ENCODE data around the gene MDM2.
A peak's percentile ranks its signal among the peaks of the same experiment; 100 is the strongest.

Gene MDM2

GRCh38 chr12:68893201-68893600 lies 85.2 kb downstream of the MDM2 start:
- Histone ChIP-seq H4K20me1 (peaks cover 0 to 94% (median 0%) of the 10 kb centered on the region in 11 experiments; a peak in 3 of 22 replicates), H3K4me1 (peaks cover 40 to 76% (median 52%) of the 10 kb centered on the region in 10 experiments), H3K4me2 (peak overlapping the region in 3 of 11 experiments; percentile 1 to 15 (median 3); a peak in 1 of 22 replicates), H3K4me3 (no peak overlapping the region), H3K27ac (no peak overlapping the region), H3K9ac (no peak overlapping the region), H3K36me3 (peaks cover 0 to 37% (median 0%) of the 10 kb centered on the region in 11 experiments; a peak in 4 of 22 replicates), H3K27me3 (no peaks in the 10 kb centered on the region), H3K9me3 (replicated peaks in 1 of 11) (peaks cover 0 to 33% (median 18%) of the 10 kb centered on the region in 11 experiments; a peak in 14 of 22 replicates)
- no peak for TF ChIP-seq Cebpa-rat (IDR thresholded peaks at IDR 0.05)

DNA sequence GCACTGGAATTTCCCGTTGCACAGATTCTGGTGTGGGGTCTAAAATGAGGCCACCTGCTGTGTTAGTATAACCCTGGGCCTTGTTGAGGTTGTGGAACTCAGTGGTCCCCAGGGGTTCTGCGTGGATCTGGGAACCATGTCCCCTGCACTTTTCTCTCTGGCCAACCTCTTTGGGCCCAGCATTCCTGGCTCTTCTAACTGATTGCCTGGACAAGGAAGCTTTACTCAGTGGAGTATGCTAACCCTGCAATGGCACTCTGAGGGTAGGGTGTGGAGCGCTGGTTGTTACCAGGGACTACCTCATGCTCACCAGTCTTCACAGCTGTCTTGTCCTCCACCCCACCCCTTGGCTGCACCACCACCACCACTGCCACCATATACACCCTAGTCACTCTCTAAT lies 85.8 kb downstream of the MDM2 start:
- no peak overlapping the region for H3K9ac ChIP-seq
- H3K27ac ChIP-seq, result no peak overlapping the region
- H3K4me1 ChIP-seq, result peaks cover 46 to 82% (median 58%) of the 10 kb centered on the region in 10 experiments
- H3K27me3 ChIP-seq, result no peaks in the 10 kb centered on the region
- H3K4me2 ChIP-seq, result peak overlapping the region in 3 of 11 experiments; percentile 1 to 15 (median 3); a peak in 1 of 22 replicates
- H4K20me1 ChIP-seq, result peaks cover 0 to 94% (median 0%) of the 10 kb centered on the region in 11 experiments; a peak in 3 of 22 replicates
- no peak for TF ChIP-seq Cebpa-rat (IDR thresholded peaks at IDR 0.05)
- H3K36me3 ChIP-seq, result peaks cover 0 to 41% (median 0%) of the 10 kb centered on the region in 11 experiments; a peak in 4 of 22 replicates
- H3K4me3 ChIP-seq, result no peak overlapping the region
- H3K9me3 ChIP-seq (replicated peaks in 1 of 11), result peaks cover 0 to 33% (median 18%) of the 10 kb centered on the region in 11 experiments; a peak in 14 of 22 replicates

GRCh38 chr12:68894276-68894855 lies 86.4 kb downstream of the MDM2 start:
- Histone ChIP-seq H3K36me3 (peaks cover 0 to 46% (median 0%) of the 10 kb centered on the region in 11 experiments; a peak in 4 of 22 replicates), H3K9ac (no peak overlapping the region), H4K20me1 (peaks cover 0 to 95% (median 0%) of the 10 kb centered on the region in 11 experiments; a peak in 3 of 22 replicates), H3K4me3 (no peak overlapping the region), H3K9me3 (replicated peaks in 1 of 11) (peaks cover 0 to 33% (median 18%) of the 10 kb centered on the region in 11 experiments; a peak in 14 of 22 replicates), H3K4me1 (peaks cover 50 to 88% (median 60%) of the 10 kb centered on the region in 10 experiments), H3K27me3 (no peaks in the 10 kb centered on the region), H3K4me2 (peak overlapping the region in 2 of 11 experiments; percentile 86 to 96; a peak in 2 of 22 replicates), H3K27ac (no peak overlapping the region)
- TF ChIP-seq Cebpa-rat (IDR thresholded peaks at IDR 0.05), result no peak

GRCh38 chr12:68896881-68897540 lies 89.0 kb downstream of the MDM2 start:
- peak overlapping the region; percentile 75 to 96 (median 86) for H3K4me2 ChIP-seq
- peak overlapping the region in 10 of 11 experiments; percentile 2 to 70 (median 60); a peak in 18 of 22 replicates for H3K27ac ChIP-seq
- peaks cover 33 to 67% (median 41%) of the 10 kb centered on the region in 10 experiments for H3K4me1 ChIP-seq
- H3K9ac ChIP-seq, result peak overlapping the region in 9 of 11 experiments; percentile 29 to 56 (median 46); a peak in 8 of 22 replicates
- H3K4me3 ChIP-seq, result peak overlapping the region in 8 of 10 experiments; percentile 29 to 51 (median 44); a peak in 12 of 20 replicates
- peaks cover 0 to 94% (median 0%) of the 10 kb centered on the region in 11 experiments; a peak in 3 of 22 replicates for H4K20me1 ChIP-seq
- peaks cover 0 to 45% (median 18%) of the 10 kb centered on the region in 11 experiments; a peak in 14 of 22 replicates for H3K9me3 ChIP-seq (replicated peaks in 1 of 11)
- H3K36me3 ChIP-seq, result peaks cover 0 to 49% (median 0%) of the 10 kb centered on the region in 11 experiments; a peak in 4 of 22 replicates
- no peaks in the 10 kb centered on the region for H3K27me3 ChIP-seq
- no peak for TF ChIP-seq Cebpa-rat (IDR thresholded peaks at IDR 0.05)

DNA sequence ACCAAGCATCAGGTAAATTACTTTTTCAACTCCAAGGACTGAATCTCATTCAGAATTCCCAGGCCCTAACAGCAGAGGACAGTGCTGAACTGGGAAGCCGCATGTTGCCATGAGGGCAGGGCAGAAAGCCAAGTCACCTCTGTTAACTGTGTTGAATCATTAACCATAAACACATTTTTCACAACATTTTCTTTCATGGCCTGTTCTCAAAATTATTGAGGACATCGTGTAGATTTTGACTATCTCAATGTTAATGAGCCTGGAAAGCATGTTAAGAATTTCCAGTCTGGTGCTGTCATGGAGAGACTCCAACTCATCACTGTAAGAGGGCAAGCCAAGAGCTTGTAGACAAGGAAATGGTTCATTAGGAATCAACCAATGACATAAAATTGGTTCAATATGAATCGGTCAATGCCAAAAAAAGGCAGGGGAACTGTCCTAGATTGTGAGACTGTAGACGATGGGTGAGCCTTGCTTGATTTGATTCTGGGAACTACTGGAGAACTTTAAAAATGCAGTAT lies 91.3 kb downstream of the MDM2 start:
- no peak overlapping the region for H3K9ac ChIP-seq

GRCh38 chr12:68900241-68900640 lies 92.3 kb downstream of the MDM2 start:
- no peak overlapping the region for H3K9ac ChIP-seq
- TF ChIP-seq Cebpa-rat (IDR thresholded peaks at IDR 0.05), result no peak
- peaks cover 48 to 74% (median 68%) of the 10 kb centered on the region in 10 experiments for H3K4me1 ChIP-seq

More for the DNA sequence above, 91.3 kb downstream of the MDM2 start:
- TF ChIP-seq Cebpa-rat (IDR thresholded peaks at IDR 0.05), result no peak
- Histone ChIP-seq H3K27me3 (no peaks in the 10 kb centered on the region), H3K4me3 (no peak overlapping the region), H3K27ac (no peak overlapping the region), H4K20me1 (peaks cover 0 to 93% (median 0%) of the 10 kb centered on the region in 11 experiments; a peak in 3 of 22 replicates), H3K36me3 (peaks cover 0 to 32% (median 0%) of the 10 kb centered on the region in 11 experiments; a peak in 4 of 22 replicates), H3K4me2 (peak overlapping the region in 4 of 11 experiments; percentile 82 to 96 (median 87); a peak in 2 of 22 replicates), H3K4me1 (peaks cover 38 to 73% (median 61%) of the 10 kb centered on the region in 10 experiments), H3K9me3 (replicated peaks in 1 of 11) (peaks cover 0 to 33% (median 13%) of the 10 kb centered on the region in 11 experiments; a peak in 14 of 22 replicates)

More at GRCh38 chr12:68900241-68900640, 92.3 kb downstream of the MDM2 start:
- Histone ChIP-seq H3K9me3 (replicated peaks in 1 of 11) (peaks cover 0 to 24% (median 4%) of the 10 kb centered on the region in 11 experiments; a peak in 10 of 22 replicates), H3K36me3 (peaks cover 0 to 22% (median 0%) of the 10 kb centered on the region in 11 experiments; a peak in 3 of 22 replicates), H3K27ac (no peak overlapping the region), H3K4me3 (no peak overlapping the region), H3K27me3 (no peaks in the 10 kb centered on the region), H3K4me2 (no peak overlapping the region), H4K20me1 (peaks cover 0 to 96% (median 0%) of the 10 kb centered on the region in 11 experiments; a peak in 3 of 22 replicates)
